Measurements from ENCODE around the gene N4BP2L1.

Gene N4BP2L1

GRCh38 chr13:32471187-32471922, 43.4 kb upstream of the N4BP2L1 start:
- no peak overlapping the region for H3K27ac ChIP-seq
- TF ChIP-seq ZFX (IDR thresholded peaks at IDR 0.05; ENCODE audit: borderline replicate concordance): no peak
- TF ChIP-seq CTCF (IDR thresholded peaks at IDR 0.05): no peak

- TF ChIP-seq CTCF (IDR thresholded peaks at IDR 0.05) (no peak), ZFX (IDR thresholded peaks at IDR 0.05; ENCODE audit: borderline replicate concordance) (no peak)
- H3K27ac ChIP-seq: no peak overlapping the region
Measured at GRCh38 chr13:32468502-32469142, 40.7 kb upstream of the N4BP2L1 start.

GRCh38 chr13:32456591-32456990, 28.7 kb upstream of the N4BP2L1 start:
- TF ChIP-seq ZFX (IDR thresholded peaks at IDR 0.05; ENCODE audit: borderline replicate concordance) (no peak), CTCF (IDR thresholded peaks at IDR 0.05) (no peak)

GRCh38 chr13:32455594-32455903, 27.6 kb upstream of the N4BP2L1 start:
- TF ChIP-seq CTCF (IDR thresholded peaks at IDR 0.05) (no peak), ZFX (IDR thresholded peaks at IDR 0.05; ENCODE audit: borderline replicate concordance) (no peak)
- H3K27ac ChIP-seq: no peak overlapping the region

More at GRCh38 chr13:32456591-32456990, 28.7 kb upstream of the N4BP2L1 start:
- no peak overlapping the region for H3K27ac ChIP-seq

- TF ChIP-seq ZFX (IDR thresholded peaks at IDR 0.05; ENCODE audit: borderline replicate concordance) (no peak), CTCF (IDR thresholded peaks at IDR 0.05) (no peak)
Measured at GRCh38 chr13:32454886-32455593, 27.1 kb upstream of the N4BP2L1 start.

GRCh38 chr13:32453981-32454380, 26.1 kb upstream of the N4BP2L1 start:
- H3K27ac ChIP-seq: no peak overlapping the region
- no peak for TF ChIP-seq CTCF (IDR thresholded peaks at IDR 0.05)
- no peak for TF ChIP-seq ZFX (IDR thresholded peaks at IDR 0.05; ENCODE audit: borderline replicate concordance)

More at GRCh38 chr13:32454886-32455593, 27.1 kb upstream of the N4BP2L1 start:
- no peak overlapping the region for H3K27ac ChIP-seq

GRCh38 chr13:32448972-32449371, 21.0 kb upstream of the N4BP2L1 start:
- H3K27ac ChIP-seq: no peak overlapping the region
- TF ChIP-seq ZFX (IDR thresholded peaks at IDR 0.05; ENCODE audit: borderline replicate concordance) (no peak), CTCF (IDR thresholded peaks at IDR 0.05) (no peak)

Measured in 22Rv1 (cell line).